B cell (primary cell): ENCODE measurements around the gene LAMB1. TPM values are rescaled to one million over a fixed set of nuclear protein-coding genes. Genes with fewer than 3 reads are reported as not detected.

ENCODE experiments used
- ATAC-seq: fragments of 200-7000 bp; cut with Tn5 transposase; one replicate; pipeline ENCODE4 v1.10.0; 2021; ENCODE audit warnings: low read depth, mild to moderate bottlenecking, moderate number of reproducible peaks, moderate library complexity
- CTCF ChIA-PET: fragments of 350-600 bp; sonication (Branson Sonifier 250); formaldehyde crosslinking; loops from one replicate; lab custom pipeline; 2021; ENCODE audit warnings: antibody characterized with exemption, inconsistent platforms; lab: Charles Lee
- POLR2A ChIA-PET: fragments of 350-600 bp; sonication (Branson Sonifier 250); formaldehyde crosslinking; loops from one replicate; lab custom pipeline; 2021; ENCODE audit warnings: antibody characterized with exemption; lab: Charles Lee
- DNase-seq: peaks from one replicate; pipeline ENCODE4 v3.0.0; 2013
- H2AFZ ChIP-seq: 2 replicates; pipeline ENCODE4 v1.6.1; 2012; ENCODE audit warnings: mild to moderate bottlenecking, low read depth, low read length; ENCODE audit not compliant: insufficient read depth, poor library complexity, severe bottlenecking
- H3K27ac ChIP-seq, 2 donors: 1 replicate in 1 of 2; 2 replicates in 1 of 2; pipeline ENCODE4 v1.5.1; 2012 to 2013; ENCODE audit warnings: low read length in 2 of 2, mild to moderate bottlenecking in 2 of 2, moderate library complexity in 1 of 2
- H3K27me3 ChIP-seq, 4 experiments: fragments of 200-600 bp in 1 of 4; sonication (generic) in 1 of 4; replicated peaks in 1 of 4; 1 replicate in 2 of 4; 2 replicates in 2 of 4; pipeline versions ENCODE4 v1.6.1 to v1.7.0; 2013 to 2016; ENCODE audit warnings: low read length in 3 of 4, mild to moderate bottlenecking in 2 of 4, mixed read lengths in 1 of 4, moderate library complexity in 1 of 4; ENCODE audit not compliant: insufficient read depth in 4 of 4, control insufficient read depth in 3 of 4; ENCODE audit errors: control extremely low read depth in 1 of 4
- H3K36me3 ChIP-seq, 2 experiments: replicated peaks in 1 of 2; 1 replicate in 1 of 2; 2 replicates in 1 of 2; pipeline versions ENCODE4 v1.6.1 to v1.7.1; 2013; ENCODE audit warnings: low read length in 1 of 2; ENCODE audit not compliant: insufficient read depth in 2 of 2, control insufficient read depth in 1 of 2; ENCODE audit errors: control extremely low read depth in 1 of 2, extremely low read depth in 1 of 2
- H3K4me1 ChIP-seq, 2 donors: fragments of 200-600 bp in 1 of 2; sonication (generic) in 1 of 2; 1 replicate in 1 of 2; 2 replicates in 1 of 2; pipeline versions ENCODE4 v1.5.1 to v1.6.1; 2013 to 2017; ENCODE audit warnings: low read length in 2 of 2; ENCODE audit not compliant: control insufficient read depth in 2 of 2, insufficient read depth in 2 of 2
- H3K4me2 ChIP-seq: replicated peaks from 2 replicates; pipeline ENCODE3; 2012; ENCODE audit warnings: mild to moderate bottlenecking, low read depth, low read length; ENCODE audit not compliant: poor library complexity, severe bottlenecking
- H3K4me3 ChIP-seq, 5 experiments: fragments of 200-600 bp in 1 of 5; sonication (generic) in 1 of 5; 1 replicate in 3 of 5; 2 replicates in 2 of 5; pipeline versions ENCODE4 v1.5.1 to v1.7.0; 2011 to 2016; ENCODE audit warnings: low read length in 4 of 5, mild to moderate bottlenecking in 4 of 5, low read depth in 2 of 5, control low read depth in 1 of 5, moderate library complexity in 1 of 5; ENCODE audit not compliant: insufficient read depth in 1 of 5; ENCODE audit errors: control extremely low read depth in 1 of 5, extremely low read depth in 1 of 5
- H3K79me2 ChIP-seq: fragments of 200-600 bp; sonication (generic); one replicate; pipeline ENCODE4 v1.6.0; 2016; ENCODE audit warnings: low read length; ENCODE audit not compliant: control insufficient read depth, insufficient read depth
- H3K9ac ChIP-seq: fragments of 200-600 bp; sonication (generic); 2 replicates; pipeline ENCODE4 v1.6.1; 2017; ENCODE audit warnings: mild to moderate bottlenecking, low read length, moderate library complexity
- H3K9me3 ChIP-seq, 3 donors: one replicate each; pipeline versions ENCODE4 v1.6.1 to v1.7.1; 2013; ENCODE audit warnings: low read length in 2 of 3; ENCODE audit not compliant: control insufficient read depth in 2 of 3, insufficient read depth in 1 of 3; ENCODE audit errors: control extremely low read depth in 1 of 3
- H4K20me1 ChIP-seq: 2 replicates; pipeline ENCODE4 v1.6.0; 2012; ENCODE audit warnings: mild to moderate bottlenecking, low read length; ENCODE audit not compliant: insufficient read depth, control insufficient read depth, poor library complexity, severe bottlenecking
- H3K27ac Mint-ChIP-seq: one replicate; pipeline ENCODE4 v1.8.0; 2021; ENCODE audit warnings: mixed read lengths
- H3K27me3 Mint-ChIP-seq: one replicate; pipeline ENCODE4 v1.8.0; 2021; ENCODE audit warnings: mixed read lengths
- H3K4me1 Mint-ChIP-seq: one replicate; pipeline ENCODE4 v1.8.0; 2021; ENCODE audit warnings: mixed read lengths
- H3K4me3 Mint-ChIP-seq: one replicate; pipeline ENCODE4 v1.8.0; 2021; ENCODE audit warnings: mixed read lengths
- H3K9me3 Mint-ChIP-seq: one replicate; pipeline ENCODE4 v1.8.0; 2022; ENCODE audit warnings: mixed read lengths; ENCODE audit not compliant: insufficient read depth
- EZH2 ChIP-seq: IDR thresholded peaks from 2 replicates; pipeline ENCODE4 v1.6.1; 2012; ENCODE audit warnings: borderline replicate concordance, low read depth, mild to moderate bottlenecking, moderate library complexity, low read length; ENCODE audit not compliant: insufficient read depth, poor library complexity, severe bottlenecking
- WGBS: methylation state at CpG from one replicate; pipeline ENCODE4 v1.1.5; 2013; ENCODE audit warnings: missing lambda C conversion rate; ENCODE audit not compliant: insufficient coverage; 5-methylcytosine and 5-hydroxymethylcytosine counted together
- intact Hi-C: fragments of 100-400 bp; cut with micrococcal nuclease; formaldehyde crosslinking; loops from one replicate; pipeline ENCODE4 v1.10.0; 2022
- polyA plus RNA-seq: library from polyadenylated mRNA; depleted of rRNA; stranded (reverse); fragments of >200 nt; gene quantifications from 2 replicates; pipeline ENCODE4 v1.2.3, GENCODE V29; 2012
- total RNA-seq, 2 donors: library from RNA; stranded (reverse); fragments of 120-200 nt in 1 of 2; gene quantifications; 1 replicate in 1 of 2; 2 replicates in 1 of 2; pipeline versions ENCODE4 v1.2.3 to v1.2.4, GENCODE V29; 2013 to 2022
- TF ChIP-seq, protein P1 (sequence below): fragments of 200-600 bp; IDR thresholded peaks from one replicate; pipeline ENCODE4 v1.8.0; 2022; ENCODE audit warnings: antibody characterized with exemption, mild to moderate bottlenecking

Gene LAMB1
- total and polyA plus RNA-seq, 2 donors (not counting 1 experiment from before 2014, with no cell fraction given): not detected

DNA sequence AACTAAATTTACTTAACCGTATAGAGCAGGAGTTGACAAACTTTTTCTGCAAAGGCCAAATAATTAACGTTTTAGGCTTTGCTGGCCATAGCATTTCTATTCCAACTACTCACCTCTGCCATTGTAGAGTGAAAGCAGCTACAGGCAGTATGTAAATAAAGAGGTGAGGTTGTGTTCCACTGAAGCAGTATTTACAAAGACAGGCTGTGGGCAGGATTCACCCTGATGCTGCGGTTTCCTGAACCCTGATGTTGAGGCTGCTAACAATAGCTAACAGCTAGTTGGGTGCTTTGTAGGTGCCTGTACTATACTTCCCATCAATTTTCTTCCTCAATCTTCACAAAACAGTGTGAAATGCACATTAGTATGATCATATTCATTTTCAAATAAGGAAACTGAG lies 47.0 kb upstream of the LAMB1 start:
- H3K4me3 Mint-ChIP-seq: no peak overlapping the region
- intact Hi-C loops: no loop called here
- no CpG with 5 or more reads among the region's 3 CpGs for WGBS
- ATAC-seq: no peak
- ChIA-PET POLR2A (no interaction called here), CTCF (no interaction called here)
- Histone ChIP-seq H3K4me3 (no peak overlapping the region), H3K79me2 (no peaks in the 10 kb centered on the region), H3K9ac (no peak overlapping the region), H3K4me1 (peaks cover 10 to 11% of the 10 kb centered on the region in 2 donors), H3K27ac (no peak overlapping the region), H3K4me2 (no peak overlapping the region), H4K20me1 (no peaks in the 10 kb centered on the region), H3K36me3 (no peaks in the 10 kb centered on the region), H3K9me3 (no peaks in the 10 kb centered on the region), H2AFZ (no peak overlapping the region), H3K27me3 (no peaks in the 10 kb centered on the region)
- DNase-seq: no peak
- peaks cover 8% of the 10 kb centered on the region for H3K4me1 Mint-ChIP-seq
- no peaks in the 10 kb centered on the region for H3K9me3 Mint-ChIP-seq
- H3K27me3 Mint-ChIP-seq: peaks cover 8% of the 10 kb centered on the region
- H3K27ac Mint-ChIP-seq: no peak overlapping the region
- TF ChIP-seq, protein P1, sequence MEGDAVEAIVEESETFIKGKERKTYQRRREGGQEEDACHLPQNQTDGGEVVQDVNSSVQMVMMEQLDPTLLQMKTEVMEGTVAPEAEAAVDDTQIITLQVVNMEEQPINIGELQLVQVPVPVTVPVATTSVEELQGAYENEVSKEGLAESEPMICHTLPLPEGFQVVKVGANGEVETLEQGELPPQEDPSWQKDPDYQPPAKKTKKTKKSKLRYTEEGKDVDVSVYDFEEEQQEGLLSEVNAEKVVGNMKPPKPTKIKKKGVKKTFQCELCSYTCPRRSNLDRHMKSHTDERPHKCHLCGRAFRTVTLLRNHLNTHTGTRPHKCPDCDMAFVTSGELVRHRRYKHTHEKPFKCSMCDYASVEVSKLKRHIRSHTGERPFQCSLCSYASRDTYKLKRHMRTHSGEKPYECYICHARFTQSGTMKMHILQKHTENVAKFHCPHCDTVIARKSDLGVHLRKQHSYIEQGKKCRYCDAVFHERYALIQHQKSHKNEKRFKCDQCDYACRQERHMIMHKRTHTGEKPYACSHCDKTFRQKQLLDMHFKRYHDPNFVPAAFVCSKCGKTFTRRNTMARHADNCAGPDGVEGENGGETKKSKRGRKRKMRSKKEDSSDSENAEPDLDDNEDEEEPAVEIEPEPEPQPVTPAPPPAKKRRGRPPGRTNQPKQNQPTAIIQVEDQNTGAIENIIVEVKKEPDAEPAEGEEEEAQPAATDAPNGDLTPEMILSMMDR: no peak
- no peak for TF ChIP-seq EZH2

DNA sequence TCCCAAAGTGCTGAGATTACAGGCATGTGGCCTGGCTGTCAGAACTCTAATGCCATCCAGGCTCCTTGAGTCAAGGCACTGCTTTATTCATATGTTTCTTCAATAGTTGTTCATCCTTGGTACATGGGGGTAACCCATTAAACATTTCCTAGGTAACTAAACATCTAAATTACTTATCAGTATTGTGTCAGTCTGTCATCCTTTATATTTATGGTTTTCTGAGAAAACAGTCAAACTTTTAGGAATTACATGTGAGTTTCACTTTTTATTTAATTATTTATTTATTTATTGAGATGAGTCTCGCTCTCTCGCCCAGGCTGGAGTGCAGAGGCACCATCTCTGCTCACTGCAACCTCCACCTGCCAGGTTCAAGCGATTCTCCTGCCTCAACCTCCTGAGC lies 45.5 kb upstream of the LAMB1 start:
- peaks cover 4% of the 10 kb centered on the region for H3K27me3 Mint-ChIP-seq
- TF ChIP-seq EZH2: no peak
- TF ChIP-seq, protein P1: no peak
- Histone ChIP-seq H2AFZ (no peak overlapping the region), H3K9me3 (no peaks in the 10 kb centered on the region), H3K4me3 (no peak overlapping the region), H3K4me2 (no peak overlapping the region), H3K27ac (no peak overlapping the region), H3K9ac (no peak overlapping the region), H3K4me1 (peaks cover 10 to 11% of the 10 kb centered on the region in 2 donors), H3K79me2 (no peaks in the 10 kb centered on the region), H3K36me3 (no peaks in the 10 kb centered on the region), H4K20me1 (no peaks in the 10 kb centered on the region), H3K27me3 (no peaks in the 10 kb centered on the region)
- intact Hi-C loops: no loop called here
- ChIA-PET CTCF (no interaction called here), POLR2A (no interaction called here)
- DNase-seq (no peak), ATAC-seq (no peak)
- H3K4me3 Mint-ChIP-seq: no peak overlapping the region
- WGBS: 100% methylated on average over 1 of the region's 3 CpGs
- no peaks in the 10 kb centered on the region for H3K9me3 Mint-ChIP-seq
- peaks cover 8% of the 10 kb centered on the region for H3K4me1 Mint-ChIP-seq
- H3K27ac Mint-ChIP-seq: no peak overlapping the region
